Esophagus (tissue), 2 donors: ENCODE measurements around the gene FBXL13. TPM values are rescaled to one million over a fixed set of nuclear protein-coding genes. Genes with fewer than 3 reads are reported as not detected.

Experiments used
- H3K27ac ChIP-seq, 2 donors: one replicate each; pipeline ENCODE4 v1.5.1; 2013; ENCODE audit warnings: low read depth in 2 of 2, mild to moderate bottlenecking in 2 of 2, inconsistent platforms in 1 of 2, low read length in 1 of 2, moderate library complexity in 1 of 2
- H3K27me3 ChIP-seq, 2 donors: one replicate each; pipeline ENCODE4 v1.6.1; 2013; ENCODE audit warnings: low read length in 2 of 2, control low read depth in 1 of 2, mild to moderate bottlenecking in 1 of 2; ENCODE audit not compliant: insufficient read depth in 2 of 2, control insufficient read depth in 1 of 2
- H3K36me3 ChIP-seq, 2 donors: one replicate each; pipeline ENCODE4 v1.6.1; 2013; ENCODE audit warnings: low read length in 1 of 2; ENCODE audit not compliant: control insufficient read depth in 2 of 2, insufficient read depth in 2 of 2
- H3K4me1 ChIP-seq, 2 donors: one replicate each; pipeline ENCODE4 v1.6.1; 2013; ENCODE audit warnings: low read length in 1 of 2; ENCODE audit not compliant: control insufficient read depth in 2 of 2, insufficient read depth in 2 of 2
- H3K4me3 ChIP-seq, 2 donors: one replicate each; pipeline ENCODE4 v1.5.1; 2013; ENCODE audit warnings: low read length in 2 of 2, mild to moderate bottlenecking in 2 of 2, low read depth in 1 of 2, moderate library complexity in 1 of 2
- H3K9me3 ChIP-seq, 2 donors: one replicate each; pipeline ENCODE4 v1.6.1; 2013; ENCODE audit warnings: mild to moderate bottlenecking in 2 of 2, low read depth in 1 of 2, low read length in 1 of 2, moderate library complexity in 1 of 2; ENCODE audit not compliant: control insufficient read depth in 2 of 2, insufficient read depth in 1 of 2
- WGBS, 2 donors: extraction: QIAGEN DNeasy Blood & Tissue Kit; methylation state at CpG; one replicate each; pipeline ENCODE4 v1.1.7; 2013; 5-methylcytosine and 5-hydroxymethylcytosine counted together
- polyA plus RNA-seq, 2 donors: library from polyadenylated mRNA; stranded (reverse); fragments of 200-250 nt; gene quantifications; one replicate each; pipeline ENCODE4 v1.2.3, GENCODE V29; 2013
- donor health status: healthy with polysubstance abuse.
- donor health status: Bipolar disorder and iron deficiency.

The FBXL13 gene
- polyA plus RNA-seq, 2 donors, result 0.08 TPM; not detected in 1

- WGBS, 2 donors, result 85 to 87% methylated on average over 5 of the region's 5 CpGs
- no peaks in the 10 kb centered on the region for H3K9me3 ChIP-seq
- no peaks in the 10 kb centered on the region for H3K27me3 ChIP-seq
- peaks cover 0 to 2% of the 10 kb centered on the region in 2 donors for H3K4me1 ChIP-seq
- no peaks in the 10 kb centered on the region for H3K36me3 ChIP-seq
- peak overlapping the region in 1 of 2 donors; percentile 31 for H3K27ac ChIP-seq
- H3K4me3 ChIP-seq, result no peak overlapping the region
Measured at GRCh38 chr7:102992509-102992937, 82.1 kb downstream of the FBXL13 start.

GRCh38 chr7:102991540-102992214 is 82.9 kb downstream of the FBXL13 start:
- no peaks in the 10 kb centered on the region for H3K36me3 ChIP-seq
- H3K27me3 ChIP-seq, result no peaks in the 10 kb centered on the region
- H3K4me1 ChIP-seq, result peaks cover 0 to 2% of the 10 kb centered on the region in 2 donors
- no peaks in the 10 kb centered on the region for H3K9me3 ChIP-seq
- no peak overlapping the region for H3K4me3 ChIP-seq
- no peak overlapping the region for H3K27ac ChIP-seq
- WGBS, 2 donors, result 37 to 39% methylated on average over 2 of the region's 2 CpGs

GRCh38 chr7:102991077-102991539 is 83.5 kb downstream of the FBXL13 start:
- Histone ChIP-seq H3K9me3 (no peaks in the 10 kb centered on the region), H3K4me3 (no peak overlapping the region), H3K4me1 (peaks cover 0 to 2% of the 10 kb centered on the region in 2 donors), H3K27me3 (no peaks in the 10 kb centered on the region), H3K27ac (no peak overlapping the region), H3K36me3 (no peaks in the 10 kb centered on the region)

- Histone ChIP-seq H3K27me3 (no peaks in the 10 kb centered on the region), H3K9me3 (no peaks in the 10 kb centered on the region), H3K4me3 (no peak overlapping the region), H3K36me3 (no peaks in the 10 kb centered on the region), H3K27ac (no peak overlapping the region), H3K4me1 (peaks cover 0 to 2% of the 10 kb centered on the region in 2 donors)
- WGBS, 2 donors, result 71 to 90% methylated on average over 2 of the region's 2 CpGs
Measured at GRCh38 chr7:102990642-102991041, 84.0 kb downstream of the FBXL13 start.

GRCh38 chr7:102988631-102989560 is 85.7 kb downstream of the FBXL13 start:
- Histone ChIP-seq H3K4me3 (no peak overlapping the region), H3K36me3 (no peaks in the 10 kb centered on the region), H3K27me3 (no peaks in the 10 kb centered on the region), H3K4me1 (peaks cover 0 to 2% of the 10 kb centered on the region in 2 donors), H3K9me3 (no peaks in the 10 kb centered on the region), H3K27ac (no peak overlapping the region)
- WGBS, 2 donors, result 77 to 82% methylated on average over 6 of the region's 6 CpGs

- Histone ChIP-seq H3K9me3 (no peaks in the 10 kb centered on the region), H3K27ac (no peak overlapping the region), H3K4me1 (peaks cover 0 to 2% of the 10 kb centered on the region in 2 donors), H3K27me3 (no peaks in the 10 kb centered on the region), H3K4me3 (no peak overlapping the region), H3K36me3 (no peaks in the 10 kb centered on the region)
- WGBS, 2 donors, result 93 to 94% methylated on average over 2 of the region's 2 CpGs
Measured at GRCh38 chr7:102988088-102988487, 86.5 kb downstream of the FBXL13 start.

- H3K4me1 ChIP-seq, result no peaks in the 10 kb centered on the region
- H3K36me3 ChIP-seq, result no peaks in the 10 kb centered on the region
- H3K27me3 ChIP-seq, result no peaks in the 10 kb centered on the region
- no peaks in the 10 kb centered on the region for H3K9me3 ChIP-seq
- no peak overlapping the region for H3K27ac ChIP-seq
- no peak overlapping the region for H3K4me3 ChIP-seq
Measured at GRCh38 chr7:102985176-102985783, 89.3 kb downstream of the FBXL13 start.

GRCh38 chr7:102983602-102984001 is 91.0 kb downstream of the FBXL13 start:
- Histone ChIP-seq H3K4me1 (no peaks in the 10 kb centered on the region), H3K4me3 (no peak overlapping the region), H3K27me3 (no peaks in the 10 kb centered on the region), H3K9me3 (no peaks in the 10 kb centered on the region), H3K36me3 (no peaks in the 10 kb centered on the region), H3K27ac (no peak overlapping the region)
- 79 to 82% methylated on average over 7 of the region's 7 CpGs for WGBS, 2 donors

- Histone ChIP-seq H3K4me1 (no peaks in the 10 kb centered on the region), H3K27ac (no peak overlapping the region), H3K9me3 (no peaks in the 10 kb centered on the region), H3K27me3 (no peaks in the 10 kb centered on the region), H3K36me3 (no peaks in the 10 kb centered on the region), H3K4me3 (no peak overlapping the region)
- 60 to 81% methylated on average over 1 of the region's 1 CpG for WGBS, 2 donors
Measured at GRCh38 chr7:102982235-102982634, 92.4 kb downstream of the FBXL13 start.
